Esophagus muscularis mucosa (tissue), 4 donors: ENCODE data around the gene TMEM190. TPM values are rescaled to one million over a fixed set of nuclear protein-coding genes. Genes with fewer than 3 reads are reported as not detected.

ENCODE experiments used
- DNase-seq: peaks from one replicate; pipeline ENCODE4 v3.0.0-alpha.2; 2017; ENCODE audit errors: extremely low spot score
- H3K27ac ChIP-seq, 4 donors: fragments of 200-600 bp; sonication (generic); replicated peaks in 1 of 4; 1 replicate in 3 of 4; 2 replicates in 1 of 4; pipeline ENCODE4 v1.5.1; 2016 to 2019; ENCODE audit warnings: mild to moderate bottlenecking in 1 of 4
- H3K27me3 ChIP-seq, 4 donors: fragments of 200-600 bp; sonication (generic); one replicate each; pipeline versions ENCODE4 v1.5.1 to v1.6.0; 2016 to 2019
- H3K36me3 ChIP-seq, 4 donors: fragments of 200-600 bp; sonication (generic); one replicate each; pipeline ENCODE4 v1.5.1; 2016 to 2019
- H3K4me1 ChIP-seq, 4 donors: fragments of 200-600 bp; sonication (generic); one replicate each; pipeline ENCODE4 v1.5.1; 2016 to 2019
- H3K4me3 ChIP-seq, 4 donors: fragments of 200-600 bp; sonication (generic); 1 replicate in 2 of 4; 2 replicates in 2 of 4; pipeline ENCODE4 v1.5.1; 2016 to 2019; ENCODE audit warnings: mild to moderate bottlenecking in 4 of 4, moderate library complexity in 1 of 4
- H3K9me3 ChIP-seq, 4 donors: fragments of 200-600 bp; sonication (generic); 1 replicate in 3 of 4; 2 replicates in 1 of 4; pipeline ENCODE4 v1.5.1; 2016 to 2019
- EP300 ChIP-seq: sonication (generic); formaldehyde crosslinking; IDR thresholded peaks from one replicate; pipeline ENCODE4 v1.6.1; 2017; ENCODE audit warnings: antibody characterized with exemption
- POLR2A ChIP-seq: fragments of 450-650 bp; IDR thresholded peaks from one replicate; pipeline ENCODE4 v1.6.1; 2017; ENCODE audit warnings: antibody characterized with exemption, moderate library complexity, mild to moderate bottlenecking, low read depth
- POLR2AphosphoS5 ChIP-seq, 2 donors: sonication (generic); formaldehyde crosslinking; IDR thresholded peaks; one replicate each; pipeline ENCODE4 v1.6.1; 2017; ENCODE audit warnings: antibody characterized with exemption in 2 of 2
- WGBS: methylation state at CpG from one replicate; pipeline ENCODE4 v1.1.5; 2018; 5-methylcytosine and 5-hydroxymethylcytosine counted together
- intact Hi-C: fragments of 100-400 bp; cut with DNase I; formaldehyde crosslinking; loops from one replicate; pipeline ENCODE4 v1.15.1; 2023
- total RNA-seq, 4 donors: library from RNA; depleted of rRNA; stranded (reverse); fragments of >200 nt; gene quantifications; one replicate each; pipeline versions ENCODE4 v1.1.0 to v1.2.1, GENCODE V29; 2016
- TF ChIP-seq, protein P1 (sequence below), 3 experiments: fragments of 200-600 bp in 2 of 3; fragments of 450-650 bp in 1 of 3; sonication (generic) in 2 of 3; IDR thresholded peaks; one replicate each; pipeline ENCODE4 v1.5.1; 2017 to 2019; ENCODE audit warnings: antibody characterized with exemption in 3 of 3, mild to moderate bottlenecking in 2 of 3, moderate library complexity in 1 of 3

TMEM190 gene
- total RNA-seq, 4 donors from 2014 or later: not detected

DNA sequence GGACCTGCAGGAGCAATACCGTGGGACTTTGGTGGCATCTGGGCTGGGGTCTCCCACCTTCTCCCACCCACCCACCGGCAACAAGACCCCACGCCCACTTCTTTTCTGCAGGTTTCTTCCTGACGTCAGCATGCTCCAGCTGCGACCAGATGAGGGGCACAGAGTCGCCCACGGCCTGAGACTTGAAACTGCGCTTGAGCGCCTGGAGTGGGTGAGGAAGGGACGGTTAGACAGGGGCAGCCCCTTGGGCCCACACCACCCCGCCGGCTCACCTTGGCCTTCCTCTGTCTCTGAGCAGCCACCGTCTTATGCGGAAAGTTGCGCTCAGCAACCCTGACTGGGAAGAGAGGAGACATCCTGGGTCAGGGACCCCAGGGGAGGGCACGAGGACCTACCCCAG, 15.7 kb upstream of the TMEM190 start:
- DNase-seq: no peak
- no peak overlapping the region for H3K4me3 ChIP-seq
- TF ChIP-seq POLR2A (no peak), EP300 (no peak), POLR2AphosphoS5 (IDR thresholded peaks at IDR 0.05) (no peak)
- TF ChIP-seq, protein P1, sequence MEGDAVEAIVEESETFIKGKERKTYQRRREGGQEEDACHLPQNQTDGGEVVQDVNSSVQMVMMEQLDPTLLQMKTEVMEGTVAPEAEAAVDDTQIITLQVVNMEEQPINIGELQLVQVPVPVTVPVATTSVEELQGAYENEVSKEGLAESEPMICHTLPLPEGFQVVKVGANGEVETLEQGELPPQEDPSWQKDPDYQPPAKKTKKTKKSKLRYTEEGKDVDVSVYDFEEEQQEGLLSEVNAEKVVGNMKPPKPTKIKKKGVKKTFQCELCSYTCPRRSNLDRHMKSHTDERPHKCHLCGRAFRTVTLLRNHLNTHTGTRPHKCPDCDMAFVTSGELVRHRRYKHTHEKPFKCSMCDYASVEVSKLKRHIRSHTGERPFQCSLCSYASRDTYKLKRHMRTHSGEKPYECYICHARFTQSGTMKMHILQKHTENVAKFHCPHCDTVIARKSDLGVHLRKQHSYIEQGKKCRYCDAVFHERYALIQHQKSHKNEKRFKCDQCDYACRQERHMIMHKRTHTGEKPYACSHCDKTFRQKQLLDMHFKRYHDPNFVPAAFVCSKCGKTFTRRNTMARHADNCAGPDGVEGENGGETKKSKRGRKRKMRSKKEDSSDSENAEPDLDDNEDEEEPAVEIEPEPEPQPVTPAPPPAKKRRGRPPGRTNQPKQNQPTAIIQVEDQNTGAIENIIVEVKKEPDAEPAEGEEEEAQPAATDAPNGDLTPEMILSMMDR (IDR thresholded peaks at IDR 0.05): no peak
- intact Hi-C loops: no loop called here
- no peaks in the 10 kb centered on the region for H3K36me3 ChIP-seq
- H3K4me1 ChIP-seq: no peaks in the 10 kb centered on the region
- peaks cover 0 to 59% (median 0%) of the 10 kb centered on the region in 4 donors for H3K27me3 ChIP-seq
- 96% methylated on average over 15 of the region's 16 CpGs for WGBS
- no peaks in the 10 kb centered on the region for H3K9me3 ChIP-seq
- H3K27ac ChIP-seq: no peak overlapping the region

DNA sequence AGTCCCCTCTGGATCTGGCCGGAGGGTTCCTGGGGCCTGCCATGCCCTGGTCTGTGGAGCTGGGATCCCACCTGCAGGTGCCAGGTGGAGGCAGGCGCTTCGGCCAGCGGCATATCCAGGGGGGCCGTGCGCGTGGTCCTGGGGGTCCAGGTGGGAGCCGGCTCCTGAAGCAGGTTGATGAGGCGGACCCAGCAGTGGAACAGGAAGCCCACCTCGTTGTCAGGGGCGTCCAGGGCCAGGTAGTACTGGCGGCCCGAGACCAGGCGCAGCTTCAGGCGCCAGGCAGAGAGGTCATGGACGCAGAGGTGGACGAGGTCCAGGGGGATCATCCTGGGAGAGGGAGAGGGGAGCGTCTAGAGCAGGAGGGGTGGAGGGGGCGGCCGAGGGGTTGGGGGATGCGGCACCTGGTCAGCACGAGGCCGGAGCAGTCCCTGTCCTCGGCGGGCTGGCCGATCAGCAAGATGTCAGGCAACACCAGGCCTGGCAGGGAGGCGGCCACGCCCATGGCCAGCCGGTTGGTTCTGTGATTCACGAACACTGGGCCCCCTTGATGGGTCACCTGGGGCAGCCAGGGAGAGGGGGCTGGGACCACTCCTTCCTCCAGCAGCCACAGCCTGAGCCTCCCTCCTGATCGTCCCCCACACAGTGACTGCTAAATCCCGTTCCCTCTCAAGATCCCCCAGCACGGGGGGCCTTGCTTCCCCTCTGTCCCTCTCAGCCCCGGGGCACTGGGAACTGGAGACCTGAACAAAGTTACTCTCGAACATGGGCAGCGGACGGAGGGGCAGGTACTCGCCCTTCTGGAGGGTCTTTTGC, 14.2 kb upstream of the TMEM190 start:
- no peak for DNase-seq
- H3K27ac ChIP-seq: no peak overlapping the region
- peaks cover 0 to 59% (median 0%) of the 10 kb centered on the region in 4 donors for H3K27me3 ChIP-seq
- TF ChIP-seq POLR2A (no peak), POLR2AphosphoS5 (IDR thresholded peaks at IDR 0.05) (no peak), EP300 (no peak)
- TF ChIP-seq, protein P1 (IDR thresholded peaks at IDR 0.05): no peak
- no peaks in the 10 kb centered on the region for H3K36me3 ChIP-seq
- intact Hi-C loops: no loop called here
- H3K9me3 ChIP-seq: no peaks in the 10 kb centered on the region
- H3K4me1 ChIP-seq: no peaks in the 10 kb centered on the region
- WGBS: 80% methylated on average over 36 of the region's 38 CpGs
- H3K4me3 ChIP-seq: no peak overlapping the region

DNA sequence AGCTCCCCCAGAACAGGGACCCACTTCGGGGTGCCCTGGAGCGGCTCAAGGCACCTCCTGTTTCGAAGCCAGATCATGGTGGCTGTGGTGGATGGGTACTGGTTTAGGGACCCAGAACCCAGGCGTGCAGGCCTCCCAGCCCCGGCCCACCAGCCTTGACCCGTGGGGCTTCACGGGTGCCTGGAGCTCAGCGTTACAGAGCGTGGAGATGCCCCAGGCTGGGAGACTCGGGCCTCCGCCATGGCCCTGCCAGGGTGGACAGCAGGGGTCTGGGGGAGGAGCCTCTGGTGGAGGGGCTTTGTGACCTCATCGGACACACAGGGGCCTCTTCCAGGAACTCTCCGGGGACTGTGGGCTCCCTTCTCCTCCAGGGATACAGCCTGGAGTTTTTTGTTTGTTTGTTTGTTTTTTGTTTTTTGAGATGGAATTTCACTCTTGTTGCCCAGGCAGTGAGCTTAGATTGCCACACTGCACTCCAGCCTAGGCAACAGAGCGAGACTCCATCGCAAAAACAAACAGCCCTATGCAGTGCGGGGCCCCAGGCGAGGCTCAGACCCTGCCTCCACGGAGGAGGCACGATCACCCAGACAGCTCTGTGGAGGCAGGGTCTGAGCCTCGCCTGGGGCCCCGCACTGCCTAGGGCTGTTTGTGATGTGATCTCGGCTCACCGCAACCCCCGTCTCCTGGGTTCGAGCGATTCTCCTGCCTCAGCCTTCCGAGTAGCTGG, 13.5 kb upstream of the TMEM190 start, which contains the start of gene GARIN5B:
Gene GARIN5B (minus strand): TSS at position 271 of the 727 bp plus-strand sequence. CDS start 194 bp downstream, at position 77.
- TF ChIP-seq POLR2AphosphoS5 (IDR thresholded peaks at IDR 0.05): no peak
- no peak for TF ChIP-seq EP300
- no peak for TF ChIP-seq POLR2A
- TF ChIP-seq, protein P1 (IDR thresholded peaks at IDR 0.05): no peak
- WGBS: 88% methylated on average over 22 of the region's 27 CpGs

DNA sequence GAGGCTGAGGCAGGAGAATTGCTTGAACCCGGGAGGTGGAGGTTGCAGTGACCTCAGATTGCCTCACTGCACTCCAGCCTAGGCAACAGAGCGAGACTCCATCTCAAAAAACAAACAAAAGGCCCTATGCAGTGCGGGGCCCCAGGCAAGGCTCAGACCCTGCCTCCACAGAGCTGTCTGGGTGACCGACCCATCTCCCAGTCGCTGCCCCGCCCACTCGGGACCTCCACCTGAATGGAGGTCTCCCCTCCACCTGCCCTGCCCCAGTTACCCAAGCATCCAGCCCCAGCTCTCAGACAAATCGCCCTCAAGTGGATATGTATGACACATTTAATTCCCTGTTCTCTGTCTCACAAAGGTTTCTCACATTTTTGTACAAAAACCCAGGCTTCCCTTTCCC, 11.4 kb upstream of the TMEM190 start:
- intact Hi-C loops: no loop called here
- WGBS: 84% methylated on average over 8 of the region's 8 CpGs
- TF ChIP-seq EP300: no peak
- TF ChIP-seq, protein P1 (IDR thresholded peaks at IDR 0.05): no peak
- no peak for TF ChIP-seq POLR2A
- TF ChIP-seq POLR2AphosphoS5 (IDR thresholded peaks at IDR 0.05): no peak

More for the DNA sequence above, 13.5 kb upstream of the TMEM190 start, which contains the start of gene GARIN5B:
- Histone ChIP-seq H3K4me1 (no peaks in the 10 kb centered on the region), H3K4me3 (no peak within 1 kb of the TSS), H3K27ac (no peak within 1 kb of the TSS), H3K36me3 (no peaks in the 10 kb centered on the region), H3K9me3 (no peaks in the 10 kb centered on the region), H3K27me3 (peaks cover 0 to 63% (median 0%) of the 10 kb centered on the region in 4 donors)
- DNase-seq: no peak
- intact Hi-C loops: no loop called here

More for the DNA sequence above, 11.4 kb upstream of the TMEM190 start:
- Histone ChIP-seq H3K27me3 (peaks cover 5 to 78% (median 17%) of the 10 kb centered on the region in 4 donors), H3K27ac (no peak overlapping the region), H3K4me1 (peaks cover 13 to 19% (median 17%) of the 10 kb centered on the region in 4 donors), H3K9me3 (no peaks in the 10 kb centered on the region), H3K4me3 (no peak overlapping the region), H3K36me3 (no peaks in the 10 kb centered on the region)
- no peak for DNase-seq
